ENCODE results near the gene UBTD2. TPM values are rescaled to one million over a fixed set of nuclear protein-coding genes. Genes with fewer than 3 reads are reported as not detected.

The UBTD2 gene
- total and polyA plus RNA-seq, 10 of the 15 experiments (the other 5 are each of a cell fraction or from before 2014, with no cell fraction given) = 7.7 to 30.5 (median 19.4) TPM

DNA sequence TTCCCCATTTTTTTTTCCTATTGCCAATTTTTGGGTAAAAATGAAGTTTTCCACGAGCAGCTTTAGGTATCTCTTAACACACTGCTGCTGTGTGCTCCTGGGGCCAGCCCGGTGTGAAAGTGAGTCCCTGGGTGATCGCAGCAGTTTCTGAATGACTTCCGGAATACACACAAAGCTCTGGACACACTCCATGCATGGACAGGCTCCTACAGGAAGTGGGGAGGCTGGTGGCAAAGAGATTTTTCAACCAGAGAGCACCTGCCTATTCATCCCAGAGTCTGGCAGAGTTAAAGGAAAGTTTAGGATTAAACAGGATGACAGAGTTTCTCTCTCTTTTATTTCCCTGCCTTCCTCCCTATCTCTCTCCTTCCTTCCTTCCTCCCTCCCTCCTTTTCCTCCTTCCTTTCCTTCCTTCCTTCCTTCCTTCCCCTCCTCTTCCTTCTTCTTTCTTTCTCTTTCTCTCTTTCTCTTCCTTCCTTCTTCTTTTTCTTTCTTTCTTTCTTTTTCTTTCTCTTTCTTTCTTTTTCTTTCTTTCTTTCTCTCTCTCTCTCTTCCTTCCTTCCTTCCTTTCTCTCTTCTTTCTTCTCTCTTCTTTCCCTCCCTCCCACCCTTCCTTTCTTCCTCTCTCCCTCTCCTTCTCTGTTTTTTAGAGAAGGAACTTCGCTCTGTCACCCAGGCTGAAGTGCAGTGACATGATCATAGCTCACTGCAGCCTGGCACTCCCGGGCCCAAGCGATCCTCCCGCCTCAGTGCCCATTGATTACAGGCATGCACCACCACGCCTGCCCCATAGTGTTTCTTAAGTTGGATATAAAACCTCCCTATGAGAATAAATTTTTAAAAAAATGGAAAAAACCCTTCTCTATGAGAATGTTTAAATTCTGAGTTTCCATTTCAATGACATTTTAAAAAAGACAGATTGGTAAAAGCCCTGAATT lies 38.7 kb upstream of the UBTD2 start (continued):
- TF ChIP-seq ZBTB11 (CRISPR knock-in tag; IDR thresholded peaks at IDR 0.05) (no peak), SIX5 (IDR thresholded peaks at IDR 0.05; ENCODE audit: low read depth, low read length, severe bottlenecking) (no peak), PKNOX1 (IDR thresholded peaks at IDR 0.05) (no peak), NR2F1 (conservative IDR thresholded peaks at IDR 0.05) (no peak), ATF7 (IDR thresholded peaks at IDR 0.05; ENCODE audit: low read depth) (peak; percentile 41; the same call in 1 of the 2 replicates), ZNF274 (IDR thresholded peaks at IDR 0.05; ENCODE audit: insufficient read depth, insufficient read length) (no peak), PML (IDR thresholded peaks at IDR 0.05; ENCODE audit: low read length) (0 out of 2 replicates have a peak, but pooled peaks have one; percentile 30), SREBF1 (IDR thresholded peaks at IDR 0.05; ENCODE audit: low read length) (no peak), YY1 (IDR thresholded peaks at IDR 0.05; ENCODE audit: low read depth, low read length) (no peak; the same call in 1 of the 2 replicates), ATF2 (IDR thresholded peaks at IDR 0.05; ENCODE audit: low read length) (peak; percentile 52; the same call in 1 of the 2 replicates), HDGF (IDR thresholded peaks at IDR 0.05) (peak; percentile 68; the same call in 1 of the 2 replicates), MYC (IDR thresholded peaks at IDR 0.05; ENCODE audit: insufficient read depth, insufficient read length, insufficient replicate concordance, low read length, severe bottlenecking) (no peak), FOXM1 (IDR thresholded peaks at IDR 0.05; ENCODE audit: low read depth, low read length) (no peak), ZBED1 (IDR thresholded peaks at IDR 0.05; ENCODE audit: borderline replicate concordance) (peak; percentile 31; the same call in 1 of the 2 replicates), RELA (IDR thresholded peaks at IDR 0.05; ENCODE audit: borderline replicate concordance, partially characterized antibody) (no peak), MEF2A (IDR thresholded peaks at IDR 0.05; ENCODE audit: insufficient read depth, low read depth, low read length) (no peak), HDAC2 (IDR thresholded peaks at IDR 0.05) (no peak)
- TF ChIP-seq, protein P1, sequence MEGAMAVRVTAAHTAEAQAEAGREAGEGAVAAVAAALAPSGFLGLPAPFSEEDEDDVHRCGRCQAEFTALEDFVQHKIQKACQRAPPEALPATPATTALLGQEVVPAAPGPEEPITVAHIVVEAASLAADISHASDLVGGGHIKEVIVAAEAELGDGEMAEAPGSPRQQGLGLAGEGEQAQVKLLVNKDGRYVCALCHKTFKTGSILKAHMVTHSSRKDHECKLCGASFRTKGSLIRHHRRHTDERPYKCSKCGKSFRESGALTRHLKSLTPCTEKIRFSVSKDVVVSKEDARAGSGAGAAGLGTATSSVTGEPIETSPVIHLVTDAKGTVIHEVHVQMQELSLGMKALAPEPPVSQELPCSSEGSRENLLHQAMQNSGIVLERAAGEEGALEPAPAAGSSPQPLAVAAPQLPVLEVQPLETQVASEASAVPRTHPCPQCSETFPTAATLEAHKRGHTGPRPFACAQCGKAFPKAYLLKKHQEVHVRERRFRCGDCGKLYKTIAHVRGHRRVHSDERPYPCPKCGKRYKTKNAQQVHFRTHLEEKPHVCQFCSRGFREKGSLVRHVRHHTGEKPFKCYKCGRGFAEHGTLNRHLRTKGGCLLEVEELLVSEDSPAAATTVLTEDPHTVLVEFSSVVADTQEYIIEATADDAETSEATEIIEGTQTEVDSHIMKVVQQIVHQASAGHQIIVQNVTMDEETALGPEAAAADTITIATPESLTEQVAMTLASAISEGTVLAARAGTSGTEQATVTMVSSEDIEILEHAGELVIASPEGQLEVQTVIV (IDR thresholded peaks at IDR 0.05; ENCODE audit: borderline replicate concordance, partially characterized antibody) = no peak
- TF ChIP-seq, protein P2, sequence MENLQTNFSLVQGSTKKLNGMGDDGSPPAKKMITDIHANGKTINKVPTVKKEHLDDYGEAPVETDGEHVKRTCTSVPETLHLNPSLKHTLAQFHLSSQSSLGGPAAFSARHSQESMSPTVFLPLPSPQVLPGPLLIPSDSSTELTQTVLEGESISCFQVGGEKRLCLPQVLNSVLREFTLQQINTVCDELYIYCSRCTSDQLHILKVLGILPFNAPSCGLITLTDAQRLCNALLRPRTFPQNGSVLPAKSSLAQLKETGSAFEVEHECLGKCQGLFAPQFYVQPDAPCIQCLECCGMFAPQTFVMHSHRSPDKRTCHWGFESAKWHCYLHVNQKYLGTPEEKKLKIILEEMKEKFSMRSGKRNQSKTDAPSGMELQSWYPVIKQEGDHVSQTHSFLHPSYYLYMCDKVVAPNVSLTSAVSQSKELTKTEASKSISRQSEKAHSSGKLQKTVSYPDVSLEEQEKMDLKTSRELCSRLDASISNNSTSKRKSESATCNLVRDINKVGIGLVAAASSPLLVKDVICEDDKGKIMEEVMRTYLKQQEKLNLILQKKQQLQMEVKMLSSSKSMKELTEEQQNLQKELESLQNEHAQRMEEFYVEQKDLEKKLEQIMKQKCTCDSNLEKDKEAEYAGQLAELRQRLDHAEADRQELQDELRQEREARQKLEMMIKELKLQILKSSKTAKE (IDR thresholded peaks at IDR 0.05; ENCODE audit: low read depth, poor library complexity, severe bottlenecking) = no peak
